Upper lobe of left lung (tissue), 6 donors: Measurements from ENCODE around the gene BPGM. TPM values are rescaled to one million over a fixed set of nuclear protein-coding genes. Genes with fewer than 3 reads are reported as not detected.

ENCODE experiments used
- ATAC-seq, 2 donors: fragments of 200-7000 bp; cut with Tn5 transposase; one replicate each; pipeline ENCODE4 v1.9.1; 2022; ENCODE audit warnings: mild to moderate bottlenecking in 2 of 2, moderate library complexity in 2 of 2; ENCODE audit not compliant: low FRiP score in 2 of 2
- DNase-seq, 2 donors: peaks; one replicate each; pipeline ENCODE4 v3.0.0-alpha.2; 2019 to 2020
- H3K27ac ChIP-seq, 4 donors: fragments of 200-600 bp; sonication (generic); one replicate each; pipeline ENCODE4 v1.5.1; 2016 to 2019
- H3K27me3 ChIP-seq, 4 donors: fragments of 200-600 bp; sonication (generic); one replicate each; pipeline ENCODE4 v1.5.1; 2017 to 2019
- H3K36me3 ChIP-seq, 4 donors: fragments of 200-600 bp; sonication (generic); one replicate each; pipeline ENCODE4 v1.5.1; 2016 to 2019
- H3K4me1 ChIP-seq, 4 donors: fragments of 200-600 bp; sonication (generic); one replicate each; pipeline ENCODE4 v1.5.1; 2018 to 2019
- H3K4me3 ChIP-seq, 4 donors: fragments of 200-600 bp; sonication (generic); one replicate each; pipeline ENCODE4 v1.5.1; 2017 to 2019; ENCODE audit warnings: mild to moderate bottlenecking in 2 of 4, moderate library complexity in 1 of 4
- H3K9me3 ChIP-seq, 4 donors: fragments of 200-600 bp; sonication (generic); one replicate each; pipeline ENCODE4 v1.5.1; 2018 to 2019
- CTCF ChIP-seq, 6 experiments: fragments of 450-650 bp in 4 of 6; fragments of 200-600 bp in 2 of 6; sonication (generic) in 2 of 6; IDR thresholded peaks; one replicate each; pipeline ENCODE4 v1.5.1; 2016 to 2019; ENCODE audit warnings: antibody characterized with exemption in 6 of 6
- EP300 ChIP-seq, 4 donors: sonication (generic); formaldehyde crosslinking; IDR thresholded peaks; one replicate each; pipeline ENCODE4 v1.5.1; 2017; ENCODE audit warnings: antibody characterized with exemption in 4 of 4, control low read depth in 2 of 4
- POLR2A ChIP-seq, 4 donors: fragments of 450-650 bp; IDR thresholded peaks; one replicate each; pipeline ENCODE4 v1.5.1; 2016 to 2017; ENCODE audit warnings: antibody characterized with exemption in 4 of 4, mild to moderate bottlenecking in 2 of 4
- POLR2AphosphoS5 ChIP-seq, 2 donors: sonication (generic); formaldehyde crosslinking; IDR thresholded peaks; one replicate each; pipeline ENCODE4 v1.5.1; 2017; ENCODE audit warnings: antibody characterized with exemption in 2 of 2
- WGBS, 2 donors: methylation state at CpG; one replicate each; pipeline ENCODE4 v1.1.5; 2017 to 2018; 5-methylcytosine and 5-hydroxymethylcytosine counted together
- total RNA-seq, 6 donors: library from RNA; depleted of rRNA in 4 of 6; stranded (reverse); fragments of >200 nt in 4 of 6; gene quantifications; one replicate each; pipeline versions ENCODE4 v1.1.0 to v1.2.1, GENCODE V29; 2016 to 2021
- donor health status: DM: no; HTN: no; CAD: no; lungs with moderate emphysema.
- donor health status: DM: no; HTN: yes; CAD: no; lungs with severe emphysema.

Gene BPGM
- total RNA-seq, 6 donors from 2014 or later: 9.5 to 30.7 (median 14.3) TPM

- H3K27me3 ChIP-seq: no peaks in the 10 kb centered on the region
- H3K36me3 ChIP-seq: no peaks in the 10 kb centered on the region
- DNase-seq (no peak), ATAC-seq (no peak)
- WGBS, 2 donors: 78 to 93% methylated on average over 2 of the region's 2 CpGs
- TF ChIP-seq EP300 (IDR thresholded peaks at IDR 0.05) (no peak), POLR2AphosphoS5 (IDR thresholded peaks at IDR 0.05) (no peak), CTCF (IDR thresholded peaks at IDR 0.05) (peak in 4 of 6 experiments; percentile 21 to 43 (median 32)), POLR2A (IDR thresholded peaks at IDR 0.05) (no peak)
- no peaks in the 10 kb centered on the region for H3K9me3 ChIP-seq
- no peak overlapping the region for H3K4me3 ChIP-seq
- H3K4me1 ChIP-seq: peaks cover 0 to 4% (median 0%) of the 10 kb centered on the region in 4 donors
- no peak overlapping the region for H3K27ac ChIP-seq
Measured at GRCh38 chr7:134701272-134701671, 54.6 kb downstream of the BPGM start.

- Histone ChIP-seq H3K4me1 (peaks cover 0 to 4% (median 0%) of the 10 kb centered on the region in 4 donors), H3K9me3 (no peaks in the 10 kb centered on the region), H3K27ac (peak overlapping the region; percentile 43 to 72 (median 58)), H3K27me3 (no peaks in the 10 kb centered on the region), H3K4me3 (no peak overlapping the region), H3K36me3 (no peaks in the 10 kb centered on the region)
- no peak for ATAC-seq
- no peak for DNase-seq
- 74 to 76% methylated on average over 10 of the region's 10 CpGs for WGBS, 2 donors
- TF ChIP-seq CTCF (IDR thresholded peaks at IDR 0.05) (no peak), POLR2AphosphoS5 (IDR thresholded peaks at IDR 0.05) (no peak), POLR2A (IDR thresholded peaks at IDR 0.05) (no peak), EP300 (IDR thresholded peaks at IDR 0.05) (no peak)
Measured at GRCh38 chr7:134702366-134703240, 56.0 kb downstream of the BPGM start.

GRCh38 chr7:134703241-134703594 lies 56.6 kb downstream of the BPGM start:
- H3K4me1 ChIP-seq: peaks cover 0 to 4% (median 0%) of the 10 kb centered on the region in 4 donors
- no peak overlapping the region for H3K4me3 ChIP-seq
- no peak for ATAC-seq

GRCh38 chr7:134703782-134704181 lies 57.1 kb downstream of the BPGM start:
- no peaks in the 10 kb centered on the region for H3K27me3 ChIP-seq
- TF ChIP-seq POLR2AphosphoS5 (IDR thresholded peaks at IDR 0.05) (peak; percentile 11 to 43), POLR2A (IDR thresholded peaks at IDR 0.05) (no peak), EP300 (IDR thresholded peaks at IDR 0.05) (peak in 2 of 4 donors; percentile 24 to 39), CTCF (IDR thresholded peaks at IDR 0.05) (no peak)
- DNase-seq: no peak
- no peaks in the 10 kb centered on the region for H3K9me3 ChIP-seq
- H3K36me3 ChIP-seq: no peaks in the 10 kb centered on the region
- peaks cover 0 to 4% (median 0%) of the 10 kb centered on the region in 4 donors for H3K4me1 ChIP-seq
- no peak overlapping the region for H3K4me3 ChIP-seq
- H3K27ac ChIP-seq: peak overlapping the region; percentile 43 to 72 (median 58)
- peak in 1 of 2 donors; percentile 49 for ATAC-seq
- 79 to 80% methylated on average over 6 of the region's 6 CpGs for WGBS, 2 donors

More at GRCh38 chr7:134703241-134703594, 56.6 kb downstream of the BPGM start:
- Histone ChIP-seq H3K9me3 (no peaks in the 10 kb centered on the region), H3K27ac (peak overlapping the region; percentile 43 to 72 (median 58)), H3K27me3 (no peaks in the 10 kb centered on the region), H3K36me3 (no peaks in the 10 kb centered on the region)
- WGBS, 2 donors: 97 to 100% methylated on average over 2 of the region's 2 CpGs
- TF ChIP-seq POLR2A (IDR thresholded peaks at IDR 0.05) (no peak), POLR2AphosphoS5 (IDR thresholded peaks at IDR 0.05) (no peak)
- no peak for DNase-seq

GRCh38 chr7:134704827-134705226 lies 58.2 kb downstream of the BPGM start:
- H3K27me3 ChIP-seq: no peaks in the 10 kb centered on the region
- no peaks in the 10 kb centered on the region for H3K36me3 ChIP-seq
- H3K27ac ChIP-seq: peak overlapping the region in 2 of 4 donors; percentile 12 to 51
- no peak for DNase-seq
- peaks cover 0 to 4% (median 0%) of the 10 kb centered on the region in 4 donors for H3K4me1 ChIP-seq
- WGBS, 2 donors: 90% methylated on average over 5 of the region's 5 CpGs
- no peak for TF ChIP-seq EP300 (IDR thresholded peaks at IDR 0.05)
- TF ChIP-seq POLR2AphosphoS5 (IDR thresholded peaks at IDR 0.05): no peak
- no peak for TF ChIP-seq POLR2A (IDR thresholded peaks at IDR 0.05)
- no peak for TF ChIP-seq CTCF (IDR thresholded peaks at IDR 0.05)
- ATAC-seq: no peak
- no peak overlapping the region for H3K4me3 ChIP-seq
- H3K9me3 ChIP-seq: no peaks in the 10 kb centered on the region
